Activated T-cell treated with anti-CD3 and anti-CD28 coated beads, Interleukin-2, amount 50 U/mL, for 48 hours (primary cell): ENCODE results near the gene LMBR1.
"Not testable (repeated sequence)": the region's sequence is repeated elsewhere in the genome, so short reads cannot be mapped to it uniquely, and the experiment has no call there.

Source experiments
- DNase-seq, 2 experiments: peaks; one replicate each; pipeline ENCODE4 v3.0.0-alpha.2; 2020

LMBR1 gene

GRCh38 chr7:156752367-156753228 lies 140.4 kb downstream of the LMBR1 start:
- DNase-seq = no peak

GRCh38 chr7:156751319-156751718 lies 141.7 kb downstream of the LMBR1 start:
- peak; percentile 58 to 67 for DNase-seq

GRCh38 chr7:156747718-156748117 lies 145.3 kb downstream of the LMBR1 start:
- no peak for DNase-seq

- DNase-seq = no peak
These were observed 146.1 kb downstream of the LMBR1 start for GRCh38 chr7:156746891-156747290.

- DNase-seq = no peak
These were observed 153.4 kb downstream of the LMBR1 start for GRCh38 chr7:156739596-156739995.

- no peak for DNase-seq
These were observed 157.1 kb downstream of the LMBR1 start for GRCh38 chr7:156735851-156736250.

- DNase-seq = no peak
These were observed 159.3 kb downstream of the LMBR1 start for GRCh38 chr7:156733638-156734037.

- no peak for DNase-seq
These were observed 160.8 kb downstream of the LMBR1 start for GRCh38 chr7:156732091-156732625.

- no peak for DNase-seq
These were observed 161.3 kb downstream of the LMBR1 start for GRCh38 chr7:156731651-156732050.

- DNase-seq = no peak
These were observed 167.0 kb downstream of the LMBR1 start for GRCh38 chr7:156725936-156726335.

- DNase-seq = no peak
These were observed 167.9 kb downstream of the LMBR1 start for GRCh38 chr7:156725073-156725472.

- no peak for DNase-seq
These were observed 170.7 kb downstream of the LMBR1 start for GRCh38 chr7:156722043-156722826.

- DNase-seq = no peak
These were observed 189.1 kb downstream of the LMBR1 start for GRCh38 chr7:156703773-156704482.

GRCh38 chr7:156703209-156703608 lies 189.8 kb downstream of the LMBR1 start:
- no peak for DNase-seq

GRCh38 chr7:156702399-156702798 lies 190.6 kb downstream of the LMBR1 start:
- no peak for DNase-seq

- DNase-seq = not testable (repeated sequence)
These were observed 191.2 kb downstream of the LMBR1 start for GRCh38 chr7:156701787-156702186.

GRCh38 chr7:156698512-156698911 lies 194.5 kb downstream of the LMBR1 start:
- DNase-seq = not testable (repeated sequence)

GRCh38 chr7:156697283-156697682 lies 195.7 kb downstream of the LMBR1 start:
- DNase-seq = not testable (repeated sequence)

GRCh38 chr7:156693627-156694026 lies 199.4 kb downstream of the LMBR1 start:
- DNase-seq = no peak

- no peak for DNase-seq
These were observed 200.1 kb downstream of the LMBR1 start for GRCh38 chr7:156692849-156693248.

- no peak for DNase-seq
These were observed 201.2 kb downstream of the LMBR1 start for GRCh38 chr7:156691764-156692163.

GRCh38 chr7:156684661-156685060 lies 208.3 kb downstream of the LMBR1 start:
- no peak for DNase-seq

GRCh38 chr7:156684251-156684650 lies 208.7 kb downstream of the LMBR1 start:
- no peak for DNase-seq
